MCF 10A (cell line): Measurements from ENCODE around the gene CUBN. TPM values are rescaled to one million over a fixed set of nuclear protein-coding genes. Genes with fewer than 3 reads are reported as not detected.

Source experiments
- BruUV-seq: library from RNA; stranded (reverse); fragments of 400-500 nt; replicated peaks from 2 replicates; lab custom pipeline; 2021; lab: Mats Ljungman, UMichigan
- CTCF ChIA-PET: fragments of 300-600 bp; sonication (Branson Sonifier 250); formaldehyde crosslinking; extraction: SDS; loops from one replicate; lab custom pipeline; 2021; ENCODE audit warnings: antibody characterized with exemption, inconsistent platforms; lab: Yijun Ruan, JAX
- POLR2A ChIA-PET: fragments of 300-600, 350-650 bp; sonication (Branson Sonifier 250); formaldehyde crosslinking; extraction: SDS; loops from one replicate; lab custom pipeline; 2020; ENCODE audit warnings: antibody characterized with exemption, inconsistent platforms; lab: Yijun Ruan, JAX
- DNase-seq: peaks from one replicate; pipeline ENCODE4 v3.0.0-alpha.2; 2018; ENCODE audit not compliant: unreplicated experiment
- H3K27ac Mint-ChIP-seq: one replicate; pipeline ENCODE4 v1.8.0; 2022; ENCODE audit warnings: mild to moderate bottlenecking, low read depth, mixed read lengths; ENCODE audit not compliant: unreplicated experiment
- H3K27me3 Mint-ChIP-seq: one replicate; pipeline ENCODE4 v1.8.0; 2022; ENCODE audit warnings: mixed read lengths; ENCODE audit not compliant: insufficient read depth, unreplicated experiment
- H3K36me3 Mint-ChIP-seq: one replicate; pipeline ENCODE4 v1.8.0; 2022; ENCODE audit warnings: mild to moderate bottlenecking, moderate library complexity, mixed read lengths; ENCODE audit not compliant: insufficient read depth, unreplicated experiment
- H3K4me1 Mint-ChIP-seq: one replicate; pipeline ENCODE4 v1.8.0; 2022; ENCODE audit warnings: mixed read lengths; ENCODE audit not compliant: insufficient read depth, unreplicated experiment
- H3K4me3 Mint-ChIP-seq: one replicate; pipeline ENCODE4 v1.8.0; 2022; ENCODE audit warnings: mild to moderate bottlenecking, moderate library complexity, mixed read lengths; ENCODE audit not compliant: unreplicated experiment
- H3K9me3 Mint-ChIP-seq: one replicate; pipeline ENCODE4 v1.8.0; 2022; ENCODE audit warnings: mixed read lengths; ENCODE audit not compliant: unreplicated experiment
- intact Hi-C: fragments of 100-400 bp; cut with micrococcal nuclease; formaldehyde crosslinking; loops from 2 replicates; pipeline ENCODE4 v1.14.1; 2022
- total RNA-seq: library from RNA; stranded (reverse); gene quantifications from 2 replicates; pipeline ENCODE4 v1.2.3, GENCODE V29; 2022
- TF ChIP-seq, protein P1 (sequence below): fragments of 200-600 bp; IDR thresholded peaks from one replicate; pipeline ENCODE4 v1.8.0; 2022; ENCODE audit warnings: antibody characterized with exemption, mild to moderate bottlenecking; ENCODE audit not compliant: unreplicated experiment

Gene CUBN
- total RNA-seq, 1 experiment from 2014 or later = 1.3 TPM

DNA sequence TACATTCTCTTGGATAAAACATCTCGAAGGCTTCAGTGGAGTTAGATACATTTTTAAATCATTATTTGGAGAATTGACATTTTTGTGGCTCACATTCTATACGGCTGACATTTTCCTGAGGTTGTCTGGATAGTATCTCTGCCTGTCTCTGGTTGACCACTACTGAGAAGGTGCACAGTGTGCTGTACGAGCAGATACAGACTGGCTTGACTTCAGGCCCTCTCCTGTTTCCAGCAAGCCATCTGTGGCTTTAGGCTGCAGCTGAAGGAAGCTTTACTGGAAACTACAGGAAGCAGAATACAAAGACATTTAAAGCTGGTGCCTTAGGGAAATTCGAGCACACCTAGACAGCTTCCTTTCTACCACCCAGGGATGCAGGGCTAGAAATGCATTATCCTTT is 273.0 kb downstream of the CUBN start:
- Mint-ChIP-seq H3K4me3 (no peak overlapping the region), H3K9me3 (no peaks in the 10 kb centered on the region), H3K36me3 (no peaks in the 10 kb centered on the region), H3K27me3 (no peaks in the 10 kb centered on the region), H3K4me1 (peaks cover 14% of the 10 kb centered on the region), H3K27ac (no peak overlapping the region)
- intact Hi-C loops = loop anchor here (10.0 kb wide), 1 partner anchor 208 kb away; no protein-coding TSS in a partner anchor
- ChIA-PET CTCF (interaction anchor here (0.6 to 1.5 kb wide), 4 partner anchors 14 to 965 kb away, joined by 3 to 5 read pairs (median 4); no protein-coding TSS in a partner anchor), POLR2A (interaction anchor here (1.3 kb wide), 1 partner anchor 15 kb away, joined by 3 read pairs; no protein-coding TSS in a partner anchor)
- TF ChIP-seq, protein P1, sequence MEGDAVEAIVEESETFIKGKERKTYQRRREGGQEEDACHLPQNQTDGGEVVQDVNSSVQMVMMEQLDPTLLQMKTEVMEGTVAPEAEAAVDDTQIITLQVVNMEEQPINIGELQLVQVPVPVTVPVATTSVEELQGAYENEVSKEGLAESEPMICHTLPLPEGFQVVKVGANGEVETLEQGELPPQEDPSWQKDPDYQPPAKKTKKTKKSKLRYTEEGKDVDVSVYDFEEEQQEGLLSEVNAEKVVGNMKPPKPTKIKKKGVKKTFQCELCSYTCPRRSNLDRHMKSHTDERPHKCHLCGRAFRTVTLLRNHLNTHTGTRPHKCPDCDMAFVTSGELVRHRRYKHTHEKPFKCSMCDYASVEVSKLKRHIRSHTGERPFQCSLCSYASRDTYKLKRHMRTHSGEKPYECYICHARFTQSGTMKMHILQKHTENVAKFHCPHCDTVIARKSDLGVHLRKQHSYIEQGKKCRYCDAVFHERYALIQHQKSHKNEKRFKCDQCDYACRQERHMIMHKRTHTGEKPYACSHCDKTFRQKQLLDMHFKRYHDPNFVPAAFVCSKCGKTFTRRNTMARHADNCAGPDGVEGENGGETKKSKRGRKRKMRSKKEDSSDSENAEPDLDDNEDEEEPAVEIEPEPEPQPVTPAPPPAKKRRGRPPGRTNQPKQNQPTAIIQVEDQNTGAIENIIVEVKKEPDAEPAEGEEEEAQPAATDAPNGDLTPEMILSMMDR = no peak
- no peak for DNase-seq
- BruUV-seq = no TSS peak

GRCh38 chr10:16856092-16856491 is 273.5 kb downstream of the CUBN start:
- no peaks in the 10 kb centered on the region for H3K36me3 Mint-ChIP-seq
- ChIA-PET POLR2A (interaction anchor here (1.3 kb wide), 1 partner anchor 15 kb away, joined by 3 read pairs; no protein-coding TSS in a partner anchor), CTCF (interaction anchor here (1.0 to 1.5 kb wide), 4 partner anchors 13 to 433 kb away, joined by 4 to 5 read pairs (median 4); no protein-coding TSS in a partner anchor)
- H3K27me3 Mint-ChIP-seq = no peaks in the 10 kb centered on the region
- TF ChIP-seq, protein P1 = no peak
- no peak overlapping the region for H3K27ac Mint-ChIP-seq
- DNase-seq = peak; percentile 22
- intact Hi-C loops = loop anchor here (10.0 kb wide), 1 partner anchor 209 kb away; no protein-coding TSS in a partner anchor
- H3K9me3 Mint-ChIP-seq = no peaks in the 10 kb centered on the region
- no TSS peak for BruUV-seq
- H3K4me1 Mint-ChIP-seq = peaks cover 14% of the 10 kb centered on the region
- no peak overlapping the region for H3K4me3 Mint-ChIP-seq

GRCh38 chr10:16854623-16855022 is 275.0 kb downstream of the CUBN start:
- Mint-ChIP-seq H3K27ac (no peak overlapping the region), H3K36me3 (no peaks in the 10 kb centered on the region), H3K9me3 (no peaks in the 10 kb centered on the region), H3K4me3 (no peak overlapping the region), H3K4me1 (peaks cover 14% of the 10 kb centered on the region), H3K27me3 (no peaks in the 10 kb centered on the region)
- TF ChIP-seq, protein P1 = no peak
- intact Hi-C loops = loop anchor here (10.0 kb wide), 1 partner anchor 210 kb away; no protein-coding TSS in a partner anchor
- BruUV-seq = no TSS peak
- DNase-seq = no peak
- ChIA-PET CTCF (interaction anchor here (1.1 kb wide), 1 partner anchor 21 kb away, joined by 4 read pairs; no protein-coding TSS in a partner anchor), POLR2A (no interaction called here)

- H3K27ac Mint-ChIP-seq = no peak overlapping the region
- ChIA-PET CTCF (interaction anchor here (0.6 to 1.5 kb wide), 5 partner anchors 9 to 377 kb away, joined by 3 to 4 read pairs (median 3); no protein-coding TSS in a partner anchor), POLR2A (no interaction called here)
- no peaks in the 10 kb centered on the region for H3K9me3 Mint-ChIP-seq
- H3K4me1 Mint-ChIP-seq = peaks cover 22% of the 10 kb centered on the region
- no peak overlapping the region for H3K4me3 Mint-ChIP-seq
- TF ChIP-seq, protein P1 = no peak
- no peaks in the 10 kb centered on the region for H3K27me3 Mint-ChIP-seq
- intact Hi-C loops = loop anchor here (10.0 kb wide), 1 partner anchor 211 kb away; no protein-coding TSS in a partner anchor
- DNase-seq = no peak
- BruUV-seq = no TSS peak
- H3K36me3 Mint-ChIP-seq = no peaks in the 10 kb centered on the region
These were observed 275.8 kb downstream of the CUBN start for GRCh38 chr10:16853809-16854208.
